H1 (cell line): ENCODE measurements around the gene NADK2. TPM values are rescaled to one million over a fixed set of nuclear protein-coding genes. Genes with fewer than 3 reads are reported as not detected.

Experiments
- E2F6 ChIP-seq: IDR thresholded peaks from 2 replicates; pipeline ENCODE4 v1.6.1; 2012; ENCODE audit warnings: inconsistent platforms
- KDM5A ChIP-seq: fragments of 200-600 bp; IDR thresholded peaks from 2 replicates; pipeline ENCODE4 v1.7.1; 2012; ENCODE audit warnings: mild to moderate bottlenecking, low read length, inconsistent platforms, mixed read lengths
- SIN3A ChIP-seq, 2 experiments: IDR thresholded peaks in 1 of 2; conservative IDR thresholded peaks in 1 of 2; 2 replicates each; pipeline ENCODE4 v1.6.1; 2011 to 2012; ENCODE audit warnings: low read length in 2 of 2, improper control_type of control experiment in 1 of 2, low read depth in 1 of 2, mild to moderate bottlenecking in 1 of 2
- polyA plus RNA-seq, 7 experiments: library from polyadenylated mRNA; depleted of rRNA in 3 of 7; stranded (reverse) in 5 of 7; unstranded in 2 of 7; fragments of >200 nt in 5 of 7; fragments of 200-250 nt in 2 of 7; gene quantifications; 1 replicate in 5 of 7; 2 replicates in 1 of 7; 4 replicates in 1 of 7; pipeline versions ENCODE4 v1.2.1 to v1.2.3, GENCODE V29; 2011 to 2013; ENCODE audit warnings: missing spikeins in 2 of 7, mixed read lengths in 2 of 7
- total RNA-seq: library from RNA; stranded (reverse); fragmentation: NEBNext Ultra II Directional; extraction: Animal tissue kit (Norgen Biotek cat#: 25700); gene quantifications from 2 replicates; pipeline ENCODE4 v1.2.1, GENCODE V29; 2021

The NADK2 gene
- total and polyA plus RNA-seq, 2 of the 8 experiments (the other 6 are each of a cell fraction or from before 2014, with no cell fraction given) = 3.4 to 16.1 TPM

- no peak for TF ChIP-seq SIN3A (conservative IDR thresholded peaks at IDR 0.05 in 1 of 2, IDR thresholded peaks at IDR 0.05 in 1 of 2; ENCODE audit: low read depth in 1 of 2, low read length in 2 of 2)
- TF ChIP-seq E2F6 = no peak
- TF ChIP-seq KDM5A = no peak
- TF ChIP-seq, all 59 proteins: peak for 0
Measured at GRCh38 chr5:36276864-36277263, 35.1 kb upstream of the NADK2 start (continued).
